SK-N-SH (cell line): ENCODE data around the gene C2CD4B. TPM values are rescaled to one million over a fixed set of nuclear protein-coding genes. Genes with fewer than 3 reads are reported as not detected.

Experiments
- CTCF ChIA-PET: fragments of 300-600, 350-600 bp; formaldehyde crosslinking; extraction: SDS; loops from one replicate; lab custom pipeline; 2021; lab: Yijun Ruan, JAX
- POLR2A ChIA-PET: fragments of 350-600 bp; sonication (Branson Sonifier 250); formaldehyde crosslinking; extraction: SDS; loops from one replicate; lab custom pipeline; 2020; ENCODE audit warnings: antibody characterized with exemption, inconsistent platforms; lab: Yijun Ruan, JAX
- DNase-seq: peaks from one replicate; pipeline ENCODE4 v3.0.0; 2012
- H2AFZ ChIP-seq: fragments of 200-600 bp; sonication (generic); 2 replicates; pipeline ENCODE4 v1.8.1; 2016; ENCODE audit warnings: antibody characterized with exemption, mild to moderate bottlenecking, low read depth
- H3F3A ChIP-seq: fragments of 200-600 bp; sonication (generic); replicated peaks from 2 replicates; pipeline ENCODE3; 2016; ENCODE audit warnings: antibody characterized with exemption, mild to moderate bottlenecking; ENCODE audit not compliant: insufficient read depth
- H3K27ac ChIP-seq, 2 experiments: fragments of 200-500 bp in 1 of 2; fragments of 200-600 bp in 1 of 2; sonication (Bioruptor generic) in 1 of 2; sonication (generic), shearing (Covaris generic) in 1 of 2; 2 replicates each; pipeline versions ENCODE4 v1.5.1 to v1.6.1; 2014 to 2016; ENCODE audit warnings: low read depth in 2 of 2, inconsistent platforms in 1 of 2, low read length in 1 of 2, mild to moderate bottlenecking in 1 of 2, mixed read lengths in 1 of 2
- H3K27me3 ChIP-seq: fragments of 200-600 bp; sonication (generic), shearing (Covaris generic); 2 replicates; pipeline ENCODE4 v1.6.1; 2016; ENCODE audit warnings: mixed run types; ENCODE audit not compliant: insufficient read depth
- H3K36me3 ChIP-seq, 2 experiments: fragments of 200-500 bp in 1 of 2; fragments of 200-600 bp in 1 of 2; sonication (Bioruptor generic) in 1 of 2; sonication (generic) in 1 of 2; replicated peaks in 1 of 2; 2 replicates each; pipeline versions ENCODE3 to v1.5.1; 2014 to 2016; ENCODE audit warnings: low read length in 1 of 2, mild to moderate bottlenecking in 1 of 2; ENCODE audit not compliant: insufficient read depth in 2 of 2, control insufficient read depth in 1 of 2
- H3K4me1 ChIP-seq, 2 experiments: fragments of 200-500 bp in 1 of 2; fragments of 200-600 bp in 1 of 2; sonication (Bioruptor generic) in 1 of 2; sonication (generic), shearing (Covaris generic) in 1 of 2; 2 replicates each; pipeline versions ENCODE4 v1.5.1 to v1.6.1; 2014 to 2016; ENCODE audit warnings: low read depth in 1 of 2, low read length in 1 of 2, mixed run types in 1 of 2; ENCODE audit not compliant: insufficient read depth in 2 of 2, control insufficient read depth in 1 of 2
- H3K4me2 ChIP-seq: fragments of 200-600 bp; sonication (generic), shearing (Covaris generic); 2 replicates; pipeline ENCODE4 v1.6.1; 2017; ENCODE audit warnings: mixed run types
- H3K4me3 ChIP-seq, 2 experiments: fragments of 200-500 bp in 1 of 2; fragments of 200-600 bp in 1 of 2; sonication (Bioruptor generic) in 1 of 2; sonication (generic), shearing (Covaris generic) in 1 of 2; 2 replicates each; pipeline versions ENCODE4 v1.5.1 to v1.8.1; 2014 to 2016; ENCODE audit warnings: low read depth in 2 of 2, inconsistent platforms in 1 of 2, low read length in 1 of 2, mild to moderate bottlenecking in 1 of 2, mixed read lengths in 1 of 2, moderate library complexity in 1 of 2
- H3K79me2 ChIP-seq: fragments of 200-600 bp; sonication (generic); 2 replicates; pipeline ENCODE4 v1.8.1; 2017; ENCODE audit warnings: mild to moderate bottlenecking; ENCODE audit not compliant: insufficient read depth
- H3K9ac ChIP-seq: fragments of 200-600 bp; sonication (generic); 2 replicates; pipeline ENCODE4 v1.6.1; 2017; ENCODE audit warnings: mixed run types
- H3K9me2 ChIP-seq: fragments of 200-600 bp; sonication (generic); 2 replicates; pipeline ENCODE4 v1.6.1; 2017; ENCODE audit warnings: mixed run types
- H3K9me3 ChIP-seq: fragments of 200-600 bp; sonication (generic); 2 replicates; pipeline ENCODE4 v1.6.1; 2017; ENCODE audit warnings: mixed run types, mild to moderate bottlenecking, moderate library complexity
- H4K20me1 ChIP-seq: fragments of 200-600 bp; sonication (generic); 2 replicates; pipeline ENCODE4 v1.6.1; 2017; ENCODE audit warnings: mild to moderate bottlenecking, mixed run types; ENCODE audit not compliant: insufficient read depth
- CHD2 ChIP-seq: fragments of 150-350 bp; IDR thresholded peaks from 2 replicates; pipeline ENCODE4 v1.6.1; 2018; ENCODE audit warnings: low read length; ENCODE audit not compliant: partially characterized antibody
- FOXJ3 ChIP-seq: sonication (generic); formaldehyde crosslinking; IDR thresholded peaks from 2 replicates; pipeline ENCODE4 v1.5.1; 2020; ENCODE audit warnings: mild to moderate bottlenecking, missing genetic modification reagents
- FOXM1 ChIP-seq: IDR thresholded peaks from 2 replicates; pipeline ENCODE4 v1.4.0; 2012; ENCODE audit warnings: low read depth, mild to moderate bottlenecking
- GABPA ChIP-seq: IDR thresholded peaks from 2 replicates; pipeline ENCODE4 v1.4.0; 2012; ENCODE audit warnings: low read depth, mild to moderate bottlenecking
- JUND ChIP-seq: IDR thresholded peaks from 2 replicates; pipeline ENCODE4 v1.4.0; 2012
- MXI1 ChIP-seq: IDR thresholded peaks from 2 replicates; pipeline ENCODE4 v1.6.1; 2012; ENCODE audit warnings: mild to moderate bottlenecking, low read depth, low read length, improper control_type of control experiment
- NRF1 ChIP-seq: IDR thresholded peaks from 2 replicates; pipeline ENCODE4 v1.6.1; 2012; ENCODE audit warnings: low read depth, mild to moderate bottlenecking, low read length
- RCOR1 ChIP-seq: fragments of 150-350 bp; IDR thresholded peaks from 2 replicates; pipeline ENCODE4 v1.6.1; 2017; ENCODE audit warnings: antibody characterized with exemption, low read length
- SIN3A ChIP-seq: IDR thresholded peaks from 2 replicates; pipeline ENCODE4 v1.6.1; 2012; ENCODE audit warnings: low read depth, mild to moderate bottlenecking, low read length, moderate library complexity, borderline replicate concordance
- TEAD4 ChIP-seq: IDR thresholded peaks from 2 replicates; pipeline ENCODE4 v1.4.0; 2012; ENCODE audit warnings: mild to moderate bottlenecking, borderline replicate concordance; ENCODE audit not compliant: insufficient read depth
- USF1 ChIP-seq: IDR thresholded peaks from 2 replicates; pipeline ENCODE4 v1.4.0; 2012; ENCODE audit warnings: low read depth, borderline replicate concordance
- YY1 ChIP-seq: IDR thresholded peaks from 2 replicates; pipeline ENCODE4 v1.4.0; 2012; ENCODE audit warnings: low read depth, mild to moderate bottlenecking
- WGBS: methylation state at CpG from one replicate; pipeline ENCODE4 v1.1.6; 2017; ENCODE audit warnings: low lambda C conversion rate; 5-methylcytosine and 5-hydroxymethylcytosine counted together
- polyA plus RNA-seq, 3 experiments: library from polyadenylated mRNA; depleted of rRNA; stranded (reverse); fragments of >200 nt; gene quantifications; 2 replicates each; pipeline ENCODE4 v1.2.3, GENCODE V29; 2012
- TF ChIP-seq, protein P1 (sequence below): fragments of 150-350 bp; IDR thresholded peaks from 2 replicates; pipeline ENCODE4 v1.6.1; 2016; ENCODE audit warnings: mild to moderate bottlenecking, low read depth, low read length
- TF ChIP-seq, protein P2 (sequence below): fragments of 200-600 bp; sonication (generic); IDR thresholded peaks from 2 replicates; pipeline ENCODE4 v1.6.1; 2017; ENCODE audit warnings: antibody characterized with exemption, mild to moderate bottlenecking, moderate library complexity
- TF ChIP-seq, protein P3 (sequence below): IDR thresholded peaks from 2 replicates; pipeline ENCODE4 v1.4.0; 2012; ENCODE audit warnings: low read depth, borderline replicate concordance
- TF ChIP-seq, protein P4 (sequence below): fragments of 150-350 bp; IDR thresholded peaks from 2 replicates; pipeline ENCODE4 v1.6.1; 2017; ENCODE audit warnings: antibody characterized with exemption, low read length, low read depth, borderline replicate concordance

Gene C2CD4B
- polyA plus RNA-seq, 1 of the 3 experiments (the other 2 are of a cell fraction) = not detected

GRCh38 chr15:62118520-62119226 lies 46.4 kb downstream of the C2CD4B start:
- Histone ChIP-seq H3K4me1 (peaks cover 16% of the 10 kb centered on the region in 2 experiments; a peak in 3 of 4 replicates), H3K79me2 (no peaks in the 10 kb centered on the region), H2AFZ (peak overlapping the region; percentile 53), H3K36me3 (no peaks in the 10 kb centered on the region), H4K20me1 (no peaks in the 10 kb centered on the region), H3K9me3 (no peaks in the 10 kb centered on the region), H3K27ac (peak overlapping the region; percentile 87), H3K4me2 (peak overlapping the region; percentile 9; the same call in 1 of the 2 replicates), H3K9me2 (no peaks in the 10 kb centered on the region), H3F3A (no peaks in the 10 kb centered on the region), H3K4me3 (0 out of 4 replicates have a peak overlapping the region, but pooled peaks of 1 of the 2 experiments have one; percentile 7), H3K9ac (peak overlapping the region; percentile 32; the same call in 1 of the 2 replicates), H3K27me3 (no peaks in the 10 kb centered on the region)
- DNase-seq = no peak
- TF ChIP-seq, protein P1, sequence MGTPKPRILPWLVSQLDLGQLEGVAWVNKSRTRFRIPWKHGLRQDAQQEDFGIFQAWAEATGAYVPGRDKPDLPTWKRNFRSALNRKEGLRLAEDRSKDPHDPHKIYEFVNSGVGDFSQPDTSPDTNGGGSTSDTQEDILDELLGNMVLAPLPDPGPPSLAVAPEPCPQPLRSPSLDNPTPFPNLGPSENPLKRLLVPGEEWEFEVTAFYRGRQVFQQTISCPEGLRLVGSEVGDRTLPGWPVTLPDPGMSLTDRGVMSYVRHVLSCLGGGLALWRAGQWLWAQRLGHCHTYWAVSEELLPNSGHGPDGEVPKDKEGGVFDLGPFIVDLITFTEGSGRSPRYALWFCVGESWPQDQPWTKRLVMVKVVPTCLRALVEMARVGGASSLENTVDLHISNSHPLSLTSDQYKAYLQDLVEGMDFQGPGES = no peak
- TF ChIP-seq YY1 (no peak), CHD2 (no peak), NRF1 (no peak), TEAD4 (no peak), JUND (no peak), SIN3A (no peak), USF1 (no peak), MXI1 (no peak), GABPA (no peak), FOXM1 (no peak), FOXJ3 (CRISPR knock-in tag) (no peak), RCOR1 (no peak)
- TF ChIP-seq, protein P2, sequence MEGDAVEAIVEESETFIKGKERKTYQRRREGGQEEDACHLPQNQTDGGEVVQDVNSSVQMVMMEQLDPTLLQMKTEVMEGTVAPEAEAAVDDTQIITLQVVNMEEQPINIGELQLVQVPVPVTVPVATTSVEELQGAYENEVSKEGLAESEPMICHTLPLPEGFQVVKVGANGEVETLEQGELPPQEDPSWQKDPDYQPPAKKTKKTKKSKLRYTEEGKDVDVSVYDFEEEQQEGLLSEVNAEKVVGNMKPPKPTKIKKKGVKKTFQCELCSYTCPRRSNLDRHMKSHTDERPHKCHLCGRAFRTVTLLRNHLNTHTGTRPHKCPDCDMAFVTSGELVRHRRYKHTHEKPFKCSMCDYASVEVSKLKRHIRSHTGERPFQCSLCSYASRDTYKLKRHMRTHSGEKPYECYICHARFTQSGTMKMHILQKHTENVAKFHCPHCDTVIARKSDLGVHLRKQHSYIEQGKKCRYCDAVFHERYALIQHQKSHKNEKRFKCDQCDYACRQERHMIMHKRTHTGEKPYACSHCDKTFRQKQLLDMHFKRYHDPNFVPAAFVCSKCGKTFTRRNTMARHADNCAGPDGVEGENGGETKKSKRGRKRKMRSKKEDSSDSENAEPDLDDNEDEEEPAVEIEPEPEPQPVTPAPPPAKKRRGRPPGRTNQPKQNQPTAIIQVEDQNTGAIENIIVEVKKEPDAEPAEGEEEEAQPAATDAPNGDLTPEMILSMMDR = no peak
- TF ChIP-seq, protein P3, sequence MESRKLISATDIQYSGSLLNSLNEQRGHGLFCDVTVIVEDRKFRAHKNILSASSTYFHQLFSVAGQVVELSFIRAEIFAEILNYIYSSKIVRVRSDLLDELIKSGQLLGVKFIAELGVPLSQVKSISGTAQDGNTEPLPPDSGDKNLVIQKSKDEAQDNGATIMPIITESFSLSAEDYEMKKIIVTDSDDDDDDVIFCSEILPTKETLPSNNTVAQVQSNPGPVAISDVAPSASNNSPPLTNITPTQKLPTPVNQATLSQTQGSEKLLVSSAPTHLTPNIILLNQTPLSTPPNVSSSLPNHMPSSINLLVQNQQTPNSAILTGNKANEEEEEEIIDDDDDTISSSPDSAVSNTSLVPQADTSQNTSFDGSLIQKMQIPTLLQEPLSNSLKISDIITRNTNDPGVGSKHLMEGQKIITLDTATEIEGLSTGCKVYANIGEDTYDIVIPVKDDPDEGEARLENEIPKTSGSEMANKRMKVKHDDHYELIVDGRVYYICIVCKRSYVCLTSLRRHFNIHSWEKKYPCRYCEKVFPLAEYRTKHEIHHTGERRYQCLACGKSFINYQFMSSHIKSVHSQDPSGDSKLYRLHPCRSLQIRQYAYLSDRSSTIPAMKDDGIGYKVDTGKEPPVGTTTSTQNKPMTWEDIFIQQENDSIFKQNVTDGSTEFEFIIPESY = no peak
- TF ChIP-seq, protein P4, sequence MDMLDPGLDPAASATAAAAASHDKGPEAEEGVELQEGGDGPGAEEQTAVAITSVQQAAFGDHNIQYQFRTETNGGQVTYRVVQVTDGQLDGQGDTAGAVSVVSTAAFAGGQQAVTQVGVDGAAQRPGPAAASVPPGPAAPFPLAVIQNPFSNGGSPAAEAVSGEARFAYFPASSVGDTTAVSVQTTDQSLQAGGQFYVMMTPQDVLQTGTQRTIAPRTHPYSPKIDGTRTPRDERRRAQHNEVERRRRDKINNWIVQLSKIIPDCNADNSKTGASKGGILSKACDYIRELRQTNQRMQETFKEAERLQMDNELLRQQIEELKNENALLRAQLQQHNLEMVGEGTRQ = no peak
- ChIA-PET CTCF (interaction anchor here (0.6 to 1.5 kb wide), 3 partner anchors 46 to 188 kb away, joined by 3 to 5 read pairs (median 4); no protein-coding TSS in a partner anchor), POLR2A (no interaction called here)
- 91% methylated on average over 7 of the region's 7 CpGs for WGBS
